Measurements from ENCODE around the gene CDH23.

Gene CDH23

GRCh38 chr10:71640607-71641006 lies 243.9 kb downstream of the CDH23 start:
- DNase-seq (ENCODE audit: low spot score): no peak

GRCh38 chr10:71641449-71641848 lies 244.7 kb downstream of the CDH23 start:
- no peak for DNase-seq (ENCODE audit: low spot score)

DNA sequence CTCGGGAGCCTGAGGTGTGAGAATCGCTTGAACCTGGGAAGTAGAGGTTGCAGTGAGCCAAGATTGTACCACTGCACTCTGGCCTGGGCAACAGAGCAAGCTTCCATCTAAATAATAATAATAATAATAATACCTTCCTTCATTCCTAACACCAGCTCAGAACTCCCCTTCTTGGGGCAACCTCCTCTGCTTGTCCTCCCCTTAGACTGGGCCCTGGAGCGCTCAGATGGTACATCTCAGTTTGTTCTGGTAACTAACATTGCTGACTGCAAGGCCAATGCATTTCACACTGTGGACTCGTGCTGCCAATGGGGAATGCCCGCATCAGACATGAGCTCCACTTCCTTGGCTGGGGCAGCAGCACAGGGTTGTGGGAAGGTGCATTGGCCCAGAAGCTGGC lies 245.3 kb downstream of the CDH23 start:
- no peak for DNase-seq (ENCODE audit: low spot score)

GRCh38 chr10:71643904-71644303 lies 247.2 kb downstream of the CDH23 start:
- DNase-seq (ENCODE audit: low spot score): no peak

DNA sequence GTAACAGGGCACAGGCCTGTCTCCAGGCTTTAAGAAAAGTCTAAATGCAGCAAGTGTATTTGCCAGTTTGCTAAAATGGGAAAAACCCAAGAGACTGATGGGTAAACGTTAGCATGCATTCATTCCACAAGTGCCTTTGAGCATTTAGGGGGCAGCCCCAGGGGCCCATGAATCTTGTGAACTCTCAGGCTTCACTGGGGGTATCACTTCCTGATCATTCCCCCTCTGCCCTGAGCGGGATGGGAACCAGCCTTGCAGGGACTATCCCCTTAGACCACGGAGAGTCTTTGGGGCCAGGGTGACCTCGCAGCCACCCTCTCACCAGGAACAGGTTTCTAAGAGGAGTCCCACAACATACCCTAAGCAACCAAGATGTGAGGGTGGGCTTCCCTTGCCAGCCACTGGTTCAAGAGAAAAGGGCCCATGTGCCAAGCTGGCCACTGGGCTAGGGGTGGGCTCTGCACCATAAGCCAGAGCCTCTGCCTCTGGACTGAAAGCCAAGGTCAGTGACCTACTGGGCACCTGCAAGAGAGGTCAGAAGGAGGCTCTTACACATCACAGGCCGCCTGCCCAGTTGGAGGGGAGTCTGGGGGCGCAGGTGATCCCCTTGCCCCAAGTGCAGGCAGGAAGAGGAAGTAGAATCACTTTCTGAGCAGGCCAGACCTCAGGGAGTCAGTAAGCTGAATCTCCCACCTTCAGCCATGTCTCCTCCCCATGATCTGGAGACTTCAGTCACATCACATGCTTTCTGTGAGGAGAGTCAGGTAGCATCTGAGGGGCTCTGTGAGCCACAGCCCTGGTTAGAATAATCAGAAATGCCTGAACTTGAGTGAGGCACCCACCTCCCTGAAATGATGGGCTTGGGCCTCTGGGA lies 247.8 kb downstream of the CDH23 start:
- no peak for DNase-seq (ENCODE audit: low spot score)

DNA sequence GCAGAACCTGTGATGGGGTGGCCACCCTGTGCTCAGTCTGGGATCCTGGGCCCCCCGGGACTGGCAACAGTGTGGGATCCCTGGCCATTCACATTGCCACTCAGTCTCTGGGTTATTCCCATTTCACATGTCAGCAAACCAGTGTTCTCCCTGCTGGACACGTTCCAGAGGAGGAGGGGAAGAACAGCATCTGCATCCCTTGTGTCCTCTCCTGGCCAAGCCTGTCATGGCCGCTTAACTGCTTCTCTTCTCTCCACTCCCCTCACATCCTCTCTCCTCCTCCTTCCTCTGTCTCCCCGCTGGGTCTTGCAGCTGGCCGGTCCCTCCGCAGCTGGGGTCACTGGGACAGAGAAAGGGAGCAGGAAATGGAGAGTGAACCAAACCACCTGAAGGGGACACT lies 248.5 kb downstream of the CDH23 start:
- DNase-seq (ENCODE audit: low spot score): no peak

DNA sequence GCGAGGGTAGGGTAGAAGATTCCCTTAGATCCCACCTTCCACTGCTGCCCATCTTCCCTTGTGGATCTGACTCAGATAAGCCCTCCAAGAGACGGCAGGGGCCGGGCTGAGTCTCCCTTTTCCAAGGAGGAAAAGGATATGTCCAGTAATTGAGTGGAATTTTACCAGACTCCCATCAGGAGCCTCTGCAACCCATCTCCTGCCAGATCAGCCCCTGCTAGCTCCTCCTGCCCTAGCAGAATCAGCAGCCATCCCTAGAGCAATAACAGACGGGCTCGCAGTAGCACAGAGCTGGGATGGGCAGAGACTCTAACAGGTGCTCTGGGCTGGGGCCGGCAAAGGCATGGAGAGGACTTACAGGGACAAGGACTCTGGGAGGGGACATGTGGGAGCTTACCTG lies 249.3 kb downstream of the CDH23 start:
- DNase-seq (ENCODE audit: low spot score): no peak

GRCh38 chr10:71646592-71647292 lies 250.0 kb downstream of the CDH23 start:
- no peak for DNase-seq (ENCODE audit: low spot score)

DNA sequence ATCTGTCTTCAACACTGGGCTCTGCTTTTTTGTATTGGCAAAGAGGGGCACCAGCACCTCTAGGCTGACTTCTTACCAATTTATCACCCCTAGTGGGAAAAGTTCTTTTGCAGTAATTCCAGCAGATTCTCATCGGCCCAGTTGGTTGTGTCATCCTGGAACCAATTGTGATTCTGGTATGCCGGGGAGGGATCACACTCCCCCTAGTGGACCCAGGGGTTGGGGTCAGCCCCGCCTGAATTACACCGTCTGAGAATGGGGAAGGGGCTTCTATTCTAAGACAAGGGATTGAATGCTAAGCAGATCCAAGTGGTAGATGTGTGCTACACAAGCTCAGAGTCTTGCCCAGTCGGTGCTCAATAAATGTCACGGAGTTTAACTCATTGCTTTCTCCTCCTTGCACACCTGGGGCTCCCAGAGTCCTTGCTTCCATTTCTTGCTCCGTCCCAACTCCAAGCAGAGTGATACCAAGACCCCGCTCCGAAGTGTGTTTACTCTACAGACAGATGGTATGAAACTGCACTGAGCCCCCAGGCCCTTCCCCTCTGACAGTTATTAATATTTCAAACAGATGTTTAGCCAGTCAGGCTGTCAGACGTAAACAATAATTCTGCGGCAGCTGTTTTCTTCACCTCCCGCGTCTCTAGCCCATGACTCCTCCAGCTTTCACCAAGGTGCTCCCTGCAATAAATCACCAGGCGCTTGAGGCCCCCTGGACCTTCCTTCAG lies 251.0 kb downstream of the CDH23 start:
- DNase-seq (ENCODE audit: low spot score): no peak

- DNase-seq (ENCODE audit: low spot score): no peak
These were observed 251.7 kb downstream of the CDH23 start for GRCh38 chr10:71648254-71648932.

DNA sequence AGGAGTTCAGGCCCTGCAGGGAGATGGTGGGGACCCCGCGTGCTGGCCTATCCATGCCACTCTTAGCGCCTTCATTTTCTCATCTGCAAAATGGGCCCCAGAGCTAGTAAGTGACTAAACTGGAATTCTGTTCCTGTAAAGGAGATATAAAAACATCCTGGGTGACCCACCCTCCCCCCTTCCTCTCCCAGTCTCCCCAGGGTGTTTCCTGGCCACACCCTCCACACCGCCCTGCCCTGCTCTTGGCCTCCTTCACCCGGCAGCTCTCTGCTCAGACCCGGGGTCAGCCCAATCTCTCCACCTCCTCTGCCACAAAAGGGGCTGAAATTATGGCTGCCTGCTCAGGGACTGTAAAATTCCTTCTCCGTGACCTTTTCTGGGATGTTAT lies 252.2 kb downstream of the CDH23 start:
- no peak for DNase-seq (ENCODE audit: low spot score)

GRCh38 chr10:71649631-71650030 lies 252.9 kb downstream of the CDH23 start:
- no peak for DNase-seq (ENCODE audit: low spot score)

- no peak for DNase-seq (ENCODE audit: low spot score)
These were observed 253.7 kb downstream of the CDH23 start for GRCh38 chr10:71650397-71650796.

DNA sequence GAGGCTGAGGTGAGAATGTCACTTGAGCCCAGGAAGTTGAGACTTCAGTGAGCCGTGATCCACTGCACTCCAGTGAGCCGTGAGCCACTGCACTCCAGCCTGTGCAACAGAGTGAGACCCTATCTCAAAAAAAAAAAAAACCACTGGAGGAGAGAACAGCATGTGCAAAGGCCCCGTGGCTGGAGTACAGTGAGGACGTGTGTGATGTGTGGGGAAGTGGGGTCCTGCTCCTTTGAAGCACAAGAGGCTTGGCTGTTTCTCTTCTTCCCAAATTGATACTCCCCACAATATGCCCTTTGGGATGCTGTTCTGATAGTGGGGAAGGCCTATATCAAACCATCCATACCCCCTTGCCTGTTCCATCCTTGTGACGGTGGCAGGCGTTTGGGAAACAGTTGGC lies 254.7 kb downstream of the CDH23 start:
- no peak for DNase-seq (ENCODE audit: low spot score)

GRCh38 chr10:71651928-71652327 lies 255.2 kb downstream of the CDH23 start:
- DNase-seq (ENCODE audit: low spot score): no peak

- no peak for DNase-seq (ENCODE audit: low spot score)
These were observed 256.3 kb downstream of the CDH23 start for GRCh38 chr10:71653044-71653443.

- DNase-seq (ENCODE audit: low spot score): no peak
These were observed 259.5 kb downstream of the CDH23 start for GRCh38 chr10:71656220-71656619.

- DNase-seq (ENCODE audit: low spot score): no peak
These were observed 261.1 kb downstream of the CDH23 start for GRCh38 chr10:71657604-71658466.

- DNase-seq (ENCODE audit: low spot score): no peak
These were observed 261.7 kb downstream of the CDH23 start for GRCh38 chr10:71658467-71658745.

- no peak for DNase-seq (ENCODE audit: low spot score)
These were observed 262.5 kb downstream of the CDH23 start for GRCh38 chr10:71659111-71659634.

DNA sequence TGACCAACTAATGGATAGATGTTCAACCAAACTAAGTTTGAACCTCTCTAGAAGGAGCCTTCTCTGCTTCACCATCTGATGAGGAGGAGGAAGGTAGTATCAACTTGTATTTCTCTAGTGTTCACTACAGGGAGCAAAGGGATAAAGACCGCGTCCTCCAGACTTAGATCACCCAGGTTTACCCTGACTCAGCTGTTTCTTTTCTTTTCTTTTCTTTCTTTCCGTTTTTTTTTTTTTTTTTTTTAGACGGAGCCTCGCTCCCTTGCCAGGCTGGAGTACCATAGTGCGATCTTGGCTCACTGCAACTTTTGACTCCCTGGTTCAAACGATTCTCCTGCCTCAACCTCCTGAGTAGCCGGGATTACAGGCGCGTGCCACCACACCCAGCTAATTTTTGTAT lies 263.0 kb downstream of the CDH23 start:
- no peak for DNase-seq (ENCODE audit: low spot score)

Measured in globus pallidus (tissue), 1 donor.